Islet of Langerhans (tissue), 1 donor: ENCODE measurements around the gene ARSI.

Source experiments
- FAIRE-seq: peaks from one replicate; lab custom pipeline; 2011; peaks lifted over from hg19 to GRCh38; lab: Jason Lieb, UNC

ARSI gene

GRCh38 chr5:150307617-150308426 is 5.1 kb upstream of the ARSI start:
- FAIRE-seq = no peak

GRCh38 chr5:150306775-150307174 is 4.1 kb upstream of the ARSI start:
- FAIRE-seq = no peak

DNA sequence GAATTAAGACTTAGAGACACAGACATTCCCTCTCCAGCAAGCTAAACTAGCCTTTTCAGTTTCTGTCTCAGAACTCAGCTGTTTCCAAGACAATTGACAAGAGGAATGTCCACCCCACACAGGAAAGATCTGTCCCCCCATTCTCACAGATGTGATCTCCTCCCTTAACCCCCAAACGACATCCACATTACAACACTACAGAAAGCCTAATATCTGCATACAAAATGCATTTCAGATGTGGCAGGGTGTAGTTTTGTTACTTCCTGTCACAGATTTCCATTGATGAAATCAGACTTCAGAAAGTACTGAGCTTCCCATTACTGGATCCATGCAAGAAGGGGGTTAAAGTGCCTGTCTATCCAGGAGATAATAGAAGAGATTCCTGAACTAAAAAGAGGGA is 2.9 kb upstream of the ARSI start:
- FAIRE-seq = no peak

- no peak for FAIRE-seq
Measured at GRCh38 chr5:150305095-150305494, 2.4 kb upstream of the ARSI start.

GRCh38 chr5:150304481-150305081 is 1.9 kb upstream of the ARSI start:
- no peak for FAIRE-seq

- no peak for FAIRE-seq
Measured at GRCh38 chr5:150303660-150304386, 1.1 kb upstream of the ARSI start.

GRCh38 chr5:150303070-150303615 is 438 bp upstream of the ARSI start:
- FAIRE-seq = no peak

- no peak for FAIRE-seq
Measured at GRCh38 chr5:150301901-150302300, 804 bp downstream of the ARSI start.

- no peak for FAIRE-seq
Measured at GRCh38 chr5:150301170-150301505, 1.6 kb downstream of the ARSI start.

DNA sequence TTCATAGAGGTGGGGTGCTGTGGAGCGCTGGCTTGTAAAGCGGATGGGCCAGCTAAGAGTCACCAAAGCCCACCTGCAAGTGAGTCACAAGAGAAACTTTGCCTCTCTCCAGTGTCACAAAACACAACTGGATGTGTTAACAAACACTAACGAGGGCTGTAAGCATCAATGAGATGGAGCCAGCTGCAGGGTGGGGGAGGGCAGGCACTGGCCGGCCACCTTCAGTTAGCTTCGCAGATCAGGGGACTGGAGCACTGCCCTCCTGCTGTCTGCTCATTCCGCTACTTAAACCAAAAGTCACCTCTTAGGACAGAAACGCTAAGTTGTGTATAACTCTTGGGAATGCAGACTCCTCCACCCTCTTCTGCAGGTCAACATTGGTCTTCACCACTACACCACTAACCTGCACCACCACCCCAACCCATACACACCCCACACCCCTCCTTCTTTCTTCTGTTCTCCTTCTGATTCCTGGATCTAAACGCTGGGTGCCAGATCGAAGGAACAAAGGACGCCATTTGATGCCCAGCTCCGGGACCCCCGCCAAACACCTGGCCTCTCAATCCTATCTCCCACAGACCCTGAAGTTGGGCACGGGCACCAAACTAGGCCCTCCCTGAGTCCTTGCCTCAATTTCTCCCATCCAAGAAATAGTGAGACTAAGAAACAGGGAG is 2.1 kb downstream of the ARSI start:
- no peak for FAIRE-seq

DNA sequence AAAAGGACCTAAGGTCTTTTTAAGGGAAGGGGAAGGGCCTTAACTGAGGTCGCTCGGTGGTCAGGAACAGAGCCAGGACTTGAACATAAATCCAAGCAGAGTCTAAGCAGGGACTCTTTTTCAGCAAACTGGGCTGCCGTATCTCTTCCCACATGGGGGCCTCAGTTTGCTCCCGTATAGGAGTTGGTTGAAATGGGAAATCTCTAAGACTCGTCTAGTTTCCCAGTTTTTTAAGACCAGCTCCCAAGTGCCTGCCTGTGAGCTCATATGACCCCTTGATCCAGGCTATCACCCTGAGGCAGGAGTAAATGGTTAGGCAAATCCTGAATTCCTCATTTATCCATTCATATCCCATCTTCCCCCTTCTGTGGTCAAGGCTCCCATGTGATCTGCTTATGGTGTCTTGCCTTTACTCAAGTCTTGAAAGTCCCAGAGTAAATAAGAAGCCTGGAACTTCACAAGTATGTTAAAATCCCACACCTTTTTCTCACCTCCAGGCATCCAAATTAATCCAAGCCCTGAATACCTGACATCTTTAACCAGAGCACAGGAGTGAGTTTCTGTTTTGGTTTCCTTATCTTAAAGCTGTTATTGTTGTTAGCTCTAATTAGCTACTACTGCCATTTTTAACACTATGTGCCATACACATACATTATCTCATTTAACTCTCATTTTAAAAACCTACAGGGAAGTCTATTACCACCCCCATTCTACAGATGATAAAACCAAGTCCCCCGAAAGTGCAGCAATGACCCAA is 3.0 kb downstream of the ARSI start:
- FAIRE-seq = no peak

DNA sequence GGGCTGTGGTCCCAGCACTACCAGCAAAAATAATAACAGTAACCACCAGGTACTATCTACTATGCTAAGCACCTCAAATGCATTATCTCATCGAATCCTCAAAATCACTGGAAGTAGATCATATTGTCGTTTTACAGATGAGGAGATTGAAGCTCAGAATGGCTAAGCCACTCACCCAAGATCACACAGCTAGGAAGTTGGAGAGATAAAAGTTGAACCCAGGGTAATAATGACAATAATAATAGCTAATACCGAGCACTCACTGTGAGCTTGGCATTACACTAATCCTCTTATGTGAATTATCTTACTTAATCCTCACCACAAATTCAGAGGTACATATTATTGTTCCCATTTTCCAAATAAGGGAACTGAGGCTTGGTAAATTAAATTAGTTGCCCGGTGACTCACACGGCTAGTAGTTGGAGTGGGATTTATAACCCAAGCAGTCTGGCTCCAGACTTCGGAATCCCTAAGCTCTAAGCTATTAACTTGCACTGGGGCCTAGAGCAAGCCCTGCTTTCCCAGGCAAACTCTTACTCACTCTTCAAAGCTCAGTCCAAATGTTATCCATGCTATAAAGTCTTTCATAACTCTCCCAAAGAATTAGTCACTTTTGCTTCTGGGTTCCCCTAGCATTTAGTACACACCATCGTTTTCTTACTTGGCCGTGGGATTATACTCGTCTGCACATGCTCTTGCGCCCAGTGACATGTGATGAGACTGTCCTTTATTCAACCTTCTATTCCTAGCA is 3.8 kb downstream of the ARSI start:
- FAIRE-seq = no peak

- FAIRE-seq = no peak
Measured at GRCh38 chr5:150297934-150298595, 4.6 kb downstream of the ARSI start.

- FAIRE-seq = no peak
Measured at GRCh38 chr5:150297236-150297890, 5.3 kb downstream of the ARSI start.

DNA sequence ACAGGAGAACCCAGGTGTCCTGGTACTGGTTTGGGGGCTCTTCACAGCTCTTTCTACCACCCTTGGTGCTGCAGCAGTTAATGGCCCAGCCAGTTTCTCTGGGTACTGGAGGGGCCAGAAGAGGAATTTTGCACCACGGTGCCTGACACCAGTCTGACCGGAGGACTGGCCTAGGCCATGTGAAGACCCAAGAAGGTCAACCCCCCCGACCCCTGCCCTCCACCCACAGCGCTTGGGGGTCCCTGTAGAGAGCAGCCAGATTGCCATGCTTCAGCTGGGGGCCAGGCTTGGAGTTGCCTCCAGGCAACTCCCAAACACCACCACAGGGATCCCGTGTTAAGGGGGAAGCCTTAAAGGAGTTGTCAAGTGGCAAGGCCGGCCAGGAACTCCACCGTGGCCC is 6.2 kb downstream of the ARSI start:
- FAIRE-seq = no peak

- no peak for FAIRE-seq
Measured at GRCh38 chr5:150295741-150296486, 6.8 kb downstream of the ARSI start.

GRCh38 chr5:150295172-150295634 is 7.5 kb downstream of the ARSI start:
- FAIRE-seq = no peak

DNA sequence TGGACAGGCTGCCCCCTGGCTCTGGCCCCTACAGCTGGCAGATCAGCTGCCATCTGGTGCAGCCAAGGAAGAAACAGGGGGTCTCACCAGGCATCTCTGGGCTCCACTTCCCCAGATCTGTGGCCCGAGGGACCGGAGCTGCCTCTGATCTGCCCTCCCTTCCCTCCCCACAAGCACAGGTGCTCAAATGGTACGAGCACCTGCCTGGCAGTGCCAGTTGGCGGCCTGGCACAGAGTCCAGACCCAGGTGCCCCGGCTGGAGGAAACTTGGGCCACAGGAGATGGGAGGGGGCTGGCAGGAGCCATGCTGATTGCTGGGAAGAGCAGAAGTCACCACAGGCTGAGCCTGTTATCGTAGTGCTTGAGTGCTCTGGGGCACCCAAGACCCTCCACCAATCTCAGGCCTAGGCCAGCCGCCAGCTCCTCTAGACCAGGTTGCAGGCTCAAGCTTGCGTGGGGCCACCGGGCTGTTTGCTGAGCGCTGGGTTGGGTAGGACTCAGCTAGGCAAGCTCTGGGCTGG is 8.1 kb downstream of the ARSI start:
- FAIRE-seq = no peak
